ENCODE measurements around the gene BZW1.
"Not testable (repeated sequence)": the region's sequence is repeated elsewhere in the genome, so short reads cannot be mapped to it uniquely, and the experiment has no call there.

BZW1 gene

DNA sequence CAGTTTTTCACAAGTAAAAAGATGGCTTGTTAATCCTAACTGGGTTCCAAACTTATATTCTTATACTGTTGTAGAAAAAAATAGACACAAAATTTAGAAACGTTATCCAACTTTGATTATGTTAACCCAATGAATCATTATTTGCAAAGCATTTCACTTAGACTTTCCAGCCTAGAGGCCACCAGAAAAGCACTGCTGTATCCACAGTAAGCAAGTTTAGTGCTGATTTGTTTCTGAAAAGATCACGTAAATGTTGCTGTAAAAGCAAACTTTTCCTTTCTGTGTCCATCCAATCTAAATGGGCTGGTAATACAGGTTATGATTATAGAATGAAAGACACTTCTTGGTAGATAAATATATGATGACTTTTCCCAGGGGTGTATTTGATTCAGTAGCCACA is 17.6 kb upstream of the BZW1 start:
- ChIA-PET CTCF (interaction anchor here (1.4 kb wide), 1 partner anchor 88 kb away, joined by 4 read pairs; no protein-coding TSS in a partner anchor), POLR2A (no interaction called here)
- DNase-seq (ENCODE audit: extremely low spot score), result no peak
- TF ChIP-seq BHLHE40 (IDR thresholded peaks at IDR 0.05; ENCODE audit: borderline replicate concordance) (no peak), NFRKB (IDR thresholded peaks at IDR 0.05) (no peak), FOXA1 (IDR thresholded peaks at IDR 0.05) (no peak), ELF4 (IDR thresholded peaks at IDR 0.05) (no peak), HDGF (IDR thresholded peaks at IDR 0.05; ENCODE audit: borderline replicate concordance) (no peak), SUZ12 (IDR thresholded peaks at IDR 0.05) (no peak), CTBP1 (IDR thresholded peaks at IDR 0.05; ENCODE audit: borderline replicate concordance) (no peak), TARDBP (IDR thresholded peaks at IDR 0.05) (no peak), L3MBTL2 (conservative IDR thresholded peaks at IDR 0.05) (no peak), ZNF384 (IDR thresholded peaks at IDR 0.05) (no peak), FOXK2 (IDR thresholded peaks at IDR 0.05) (no peak), LEF1 (IDR thresholded peaks at IDR 0.05; ENCODE audit: borderline replicate concordance) (no peak), FOXM1 (IDR thresholded peaks at IDR 0.05; ENCODE audit: borderline replicate concordance) (no peak), SP1 (IDR thresholded peaks at IDR 0.05) (no peak), ARNT (IDR thresholded peaks at IDR 0.05) (no peak)
- TF ChIP-seq, protein P1, sequence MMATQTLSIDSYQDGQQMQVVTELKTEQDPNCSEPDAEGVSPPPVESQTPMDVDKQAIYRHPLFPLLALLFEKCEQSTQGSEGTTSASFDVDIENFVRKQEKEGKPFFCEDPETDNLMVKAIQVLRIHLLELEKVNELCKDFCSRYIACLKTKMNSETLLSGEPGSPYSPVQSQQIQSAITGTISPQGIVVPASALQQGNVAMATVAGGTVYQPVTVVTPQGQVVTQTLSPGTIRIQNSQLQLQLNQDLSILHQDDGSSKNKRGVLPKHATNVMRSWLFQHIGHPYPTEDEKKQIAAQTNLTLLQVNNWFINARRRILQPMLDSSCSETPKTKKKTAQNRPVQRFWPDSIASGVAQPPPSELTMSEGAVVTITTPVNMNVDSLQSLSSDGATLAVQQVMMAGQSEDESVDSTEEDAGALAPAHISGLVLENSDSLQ (IDR thresholded peaks at IDR 0.05), result no peak

DNA sequence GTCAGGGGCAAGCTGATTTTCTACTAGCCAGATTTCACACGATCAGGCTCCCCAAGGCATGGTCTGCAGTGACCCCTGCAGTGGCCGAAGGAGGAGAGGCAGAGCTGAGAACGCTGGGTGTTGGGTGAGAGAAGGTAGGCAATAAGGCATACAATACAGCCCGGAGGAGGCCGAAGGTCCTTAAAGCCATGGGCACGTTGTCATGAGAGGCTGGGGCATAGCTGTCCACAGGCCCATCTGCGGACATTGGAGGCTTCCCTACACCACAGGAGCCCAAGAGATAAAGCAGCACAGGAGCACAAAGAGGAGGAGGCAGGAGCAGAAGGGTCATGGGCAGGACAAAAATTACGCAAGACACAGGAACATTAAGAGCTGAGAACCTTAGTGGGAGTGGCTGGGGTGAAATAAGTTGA is 16.7 kb upstream of the BZW1 start:
- TF ChIP-seq ELF4 (IDR thresholded peaks at IDR 0.05), result no peak
- no peak for TF ChIP-seq NFRKB (IDR thresholded peaks at IDR 0.05)
- TF ChIP-seq FOXM1 (IDR thresholded peaks at IDR 0.05; ENCODE audit: borderline replicate concordance), result no peak
- DNase-seq (ENCODE audit: extremely low spot score), result no peak
- ChIA-PET POLR2A (interaction anchor here (0.6 to 0.9 kb wide), 2 partner anchors 53 to 82 kb away, joined by 3 to 4 read pairs; no protein-coding TSS in a partner anchor), CTCF (interaction anchor here (0.6 to 1.4 kb wide), 3 partner anchors 8 to 88 kb away, joined by 3 to 4 read pairs (median 3); no protein-coding TSS in a partner anchor)

DNA sequence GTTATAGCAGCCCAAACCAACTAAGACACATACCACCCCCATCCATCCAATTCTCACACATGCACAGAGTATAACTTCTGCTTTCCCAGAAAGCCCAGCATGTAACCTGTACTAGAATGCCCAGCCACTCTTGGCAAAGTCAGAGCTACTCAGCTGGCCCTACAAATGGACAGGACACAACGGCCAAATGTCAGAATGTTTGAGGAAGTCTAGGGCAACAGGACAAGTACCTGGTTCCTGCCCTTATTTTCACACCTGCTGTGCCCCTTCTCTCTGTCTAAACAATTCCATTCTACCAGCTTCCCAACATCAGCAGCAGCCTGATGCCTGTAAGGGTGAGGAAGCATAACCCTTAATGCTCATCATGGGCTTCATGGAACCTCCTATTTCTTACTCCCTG is 15.1 kb upstream of the BZW1 start:
- no peak for DNase-seq (ENCODE audit: extremely low spot score)
- no peak for TF ChIP-seq NFRKB (IDR thresholded peaks at IDR 0.05)
- TF ChIP-seq FOXK2 (IDR thresholded peaks at IDR 0.05), result no peak
- no peak for TF ChIP-seq SP1 (IDR thresholded peaks at IDR 0.05)
- TF ChIP-seq ARNT (IDR thresholded peaks at IDR 0.05), result no peak
- no peak for TF ChIP-seq L3MBTL2 (conservative IDR thresholded peaks at IDR 0.05)
- no peak for TF ChIP-seq ELF4 (IDR thresholded peaks at IDR 0.05)
- TF ChIP-seq FOXM1 (IDR thresholded peaks at IDR 0.05; ENCODE audit: borderline replicate concordance), result no peak
- TF ChIP-seq, protein P1 (IDR thresholded peaks at IDR 0.05), result no peak
- TF ChIP-seq CTBP1 (IDR thresholded peaks at IDR 0.05; ENCODE audit: borderline replicate concordance), result no peak
- no peak for TF ChIP-seq ZNF384 (IDR thresholded peaks at IDR 0.05)
- TF ChIP-seq FOXA1 (IDR thresholded peaks at IDR 0.05), result no peak
- no peak for TF ChIP-seq TARDBP (IDR thresholded peaks at IDR 0.05)
- no peak for TF ChIP-seq LEF1 (IDR thresholded peaks at IDR 0.05; ENCODE audit: borderline replicate concordance)
- CTCF ChIA-PET, result no interaction called here
- POLR2A ChIA-PET, result interaction anchor here (0.6 to 1.3 kb wide), 2 partner anchors 93 to 386 kb away, joined by 3 to 4 read pairs; partner anchors contain the start of genes NIF3L1 and PPIL3

DNA sequence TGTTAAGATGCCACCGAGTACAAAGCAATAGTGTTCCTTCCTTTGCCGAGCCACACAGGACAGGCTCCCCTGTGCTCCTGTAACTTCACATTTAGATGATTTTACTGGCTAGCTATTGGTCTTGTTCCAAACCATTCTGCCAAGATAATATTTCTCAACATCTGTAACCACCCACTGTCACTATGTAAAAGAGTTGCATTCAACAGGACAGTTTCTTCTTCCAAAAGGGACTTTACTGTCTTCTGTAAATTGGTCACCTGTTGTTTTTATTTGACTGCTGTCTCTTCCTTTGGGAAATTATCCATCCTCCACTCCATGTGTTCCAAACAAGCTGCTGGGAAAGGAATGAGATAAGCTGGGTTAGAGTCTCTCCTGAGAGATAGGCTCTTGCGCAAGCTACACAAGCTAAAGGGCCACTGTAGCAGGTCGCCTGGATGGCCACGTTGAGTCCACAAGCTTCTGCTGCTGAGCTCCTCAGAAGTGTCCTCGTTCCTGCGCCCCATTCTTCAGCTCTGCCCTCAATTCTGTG is 14.4 kb upstream of the BZW1 start:
- ChIA-PET POLR2A (interaction anchor here (0.8 to 1.3 kb wide), 2 partner anchors 11 to 92 kb away, joined by 3 to 4 read pairs; partner anchors contain the start of genes NIF3L1 and PPIL3), CTCF (interaction anchor here (0.5 kb wide), 1 partner anchor 490 kb away, joined by 3 read pairs; no protein-coding TSS in a partner anchor)
- TF ChIP-seq HDGF (IDR thresholded peaks at IDR 0.05; ENCODE audit: borderline replicate concordance), result no peak
- TF ChIP-seq FOXM1 (IDR thresholded peaks at IDR 0.05; ENCODE audit: borderline replicate concordance), result no peak
- no peak for TF ChIP-seq L3MBTL2 (conservative IDR thresholded peaks at IDR 0.05)
- no peak for TF ChIP-seq LEF1 (IDR thresholded peaks at IDR 0.05; ENCODE audit: borderline replicate concordance)
- DNase-seq (ENCODE audit: extremely low spot score), result no peak

DNA sequence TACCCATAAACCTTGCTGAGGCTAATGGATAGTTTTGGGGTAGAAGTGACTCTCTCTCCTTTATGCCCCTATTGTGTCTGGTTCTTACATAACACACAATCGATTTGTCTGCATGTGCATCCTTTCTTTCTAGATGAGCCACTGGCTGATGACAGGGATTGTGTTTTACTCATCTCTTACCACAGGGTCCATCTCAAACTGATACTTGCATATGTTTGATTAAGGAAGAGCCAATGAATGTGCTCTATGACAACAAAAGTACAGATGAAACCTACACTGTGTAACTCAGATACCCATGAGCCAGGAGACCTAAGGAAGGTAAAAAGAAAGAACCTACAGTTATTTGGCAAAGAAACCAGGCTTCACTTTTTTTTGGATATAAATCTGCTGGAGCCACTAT is 13.2 kb upstream of the BZW1 start:
- TF ChIP-seq ZNF384 (IDR thresholded peaks at IDR 0.05), result no peak
- TF ChIP-seq LEF1 (IDR thresholded peaks at IDR 0.05; ENCODE audit: borderline replicate concordance), result no peak
- no peak for TF ChIP-seq CTBP1 (IDR thresholded peaks at IDR 0.05; ENCODE audit: borderline replicate concordance)
- TF ChIP-seq NFRKB (IDR thresholded peaks at IDR 0.05), result no peak
- no peak for TF ChIP-seq HDGF (IDR thresholded peaks at IDR 0.05; ENCODE audit: borderline replicate concordance)
- no peak for TF ChIP-seq FOXK2 (IDR thresholded peaks at IDR 0.05)
- TF ChIP-seq TARDBP (IDR thresholded peaks at IDR 0.05), result no peak
- no peak for TF ChIP-seq BHLHE40 (IDR thresholded peaks at IDR 0.05; ENCODE audit: borderline replicate concordance)
- TF ChIP-seq L3MBTL2 (conservative IDR thresholded peaks at IDR 0.05), result no peak
- no peak for TF ChIP-seq SUZ12 (IDR thresholded peaks at IDR 0.05)
- TF ChIP-seq FOXM1 (IDR thresholded peaks at IDR 0.05; ENCODE audit: borderline replicate concordance), result no peak
- no peak for TF ChIP-seq FOXA1 (IDR thresholded peaks at IDR 0.05)
- no peak for TF ChIP-seq ELF4 (IDR thresholded peaks at IDR 0.05)
- no peak for TF ChIP-seq SP1 (IDR thresholded peaks at IDR 0.05)
- TF ChIP-seq, protein P1 (IDR thresholded peaks at IDR 0.05), result no peak
- TF ChIP-seq ARNT (IDR thresholded peaks at IDR 0.05), result no peak
- POLR2A ChIA-PET, result no interaction called here
- DNase-seq (ENCODE audit: extremely low spot score), result no peak
- CTCF ChIA-PET, result no interaction called here

DNA sequence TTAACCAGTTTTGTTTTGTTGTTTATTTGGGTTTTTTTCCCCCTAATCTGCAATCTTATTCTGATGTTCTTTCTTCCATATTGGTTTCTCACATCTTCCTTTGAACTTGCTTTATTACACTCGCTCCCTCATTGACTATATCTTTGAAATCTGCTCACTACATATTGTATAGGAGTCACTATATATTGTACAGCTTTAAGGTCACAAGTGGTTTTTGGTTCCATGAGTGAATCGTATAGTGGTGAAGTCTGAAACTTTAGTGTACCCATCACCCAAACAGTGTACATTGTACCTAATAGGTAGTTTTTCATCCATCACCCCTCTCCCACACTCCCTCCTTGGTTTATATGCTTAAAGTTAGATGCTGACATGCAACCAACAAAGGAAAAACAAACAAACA is 11.3 kb upstream of the BZW1 start:
- TF ChIP-seq CTBP1 (IDR thresholded peaks at IDR 0.05; ENCODE audit: borderline replicate concordance) (no peak), L3MBTL2 (conservative IDR thresholded peaks at IDR 0.05) (no peak), FOXM1 (IDR thresholded peaks at IDR 0.05; ENCODE audit: borderline replicate concordance) (no peak), ZNF384 (IDR thresholded peaks at IDR 0.05) (no peak), LEF1 (IDR thresholded peaks at IDR 0.05; ENCODE audit: borderline replicate concordance) (no peak), TARDBP (IDR thresholded peaks at IDR 0.05) (no peak), NFRKB (IDR thresholded peaks at IDR 0.05) (no peak), ELF4 (IDR thresholded peaks at IDR 0.05) (no peak), HDGF (IDR thresholded peaks at IDR 0.05; ENCODE audit: borderline replicate concordance) (no peak), SUZ12 (IDR thresholded peaks at IDR 0.05) (no peak), BHLHE40 (IDR thresholded peaks at IDR 0.05; ENCODE audit: borderline replicate concordance) (no peak), SP1 (IDR thresholded peaks at IDR 0.05) (no peak), ARNT (IDR thresholded peaks at IDR 0.05) (no peak), FOXA1 (IDR thresholded peaks at IDR 0.05) (no peak), FOXK2 (IDR thresholded peaks at IDR 0.05) (no peak)
- TF ChIP-seq, protein P1 (IDR thresholded peaks at IDR 0.05), result no peak
- CTCF ChIA-PET, result no interaction called here
- no peak for DNase-seq (ENCODE audit: extremely low spot score)
- POLR2A ChIA-PET, result no interaction called here

DNA sequence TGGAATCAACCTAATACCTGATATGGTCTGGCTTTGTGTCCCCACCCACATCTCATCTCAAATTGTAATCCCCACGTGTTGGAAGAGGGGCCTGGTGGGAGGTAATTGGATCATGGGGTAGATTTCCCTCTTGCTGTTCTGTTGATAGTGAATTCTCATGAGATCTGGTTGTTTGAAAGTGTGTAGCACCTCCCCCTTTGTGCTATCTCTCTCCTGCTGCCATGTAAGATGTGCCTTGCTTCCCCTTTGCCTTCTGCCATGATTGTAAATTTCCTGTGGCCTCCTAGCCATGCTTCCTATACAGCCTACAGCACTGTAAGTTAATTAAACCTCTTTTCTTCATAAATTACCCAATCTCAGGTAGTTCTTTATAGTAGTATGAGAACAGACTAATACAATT is 10.3 kb upstream of the BZW1 start:
- CTCF ChIA-PET, result interaction anchor here (1.5 kb wide), 1 partner anchor 66 kb away, joined by 3 read pairs; no protein-coding TSS in a partner anchor
- DNase-seq (ENCODE audit: extremely low spot score); POLR2A ChIA-PET: not testable (repeated sequence)
